Stimulated activated naive CD8-positive, alpha-beta T cell treated with anti-CD3 and anti-CD28 coated beads, Interleukin-15, Interleukin-2, amounts not matched to agents 100 U/mL and 50 U/mL, for 24 hours (primary cell): ENCODE data around the gene DLG1.
"Not testable (repeated sequence)": the region's sequence is repeated elsewhere in the genome, so short reads cannot be mapped to it uniquely, and the experiment has no call there.

Experiments used
- ATAC-seq: fragments of 150-1000 bp; cut with Tn5 transposase; one replicate; pipeline ENCODE4 v1.10.0; 2021
- DNase-seq: peaks from one replicate; pipeline ENCODE4 v3.0.0; 2021

The DLG1 gene

DNA sequence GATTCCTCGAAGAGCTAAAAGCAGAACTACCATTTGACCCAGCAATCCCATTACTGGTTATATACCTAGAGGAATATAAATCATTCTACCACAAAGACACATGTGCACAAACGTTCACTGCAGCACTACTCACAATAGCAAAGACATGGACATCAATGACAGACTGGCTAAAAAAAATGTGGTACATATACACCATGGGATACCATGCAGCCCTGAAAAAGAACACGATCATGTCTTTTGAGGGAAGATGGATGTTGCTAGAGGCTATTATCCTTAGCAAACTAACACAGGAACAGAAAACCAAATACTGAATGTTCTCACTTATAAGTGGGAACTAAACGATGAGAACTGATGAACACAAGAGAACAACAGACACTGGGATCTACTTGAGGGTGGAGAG, 86.7 kb downstream of the DLG1 start:
- not testable (repeated sequence) for ATAC-seq, DNase-seq

DNA sequence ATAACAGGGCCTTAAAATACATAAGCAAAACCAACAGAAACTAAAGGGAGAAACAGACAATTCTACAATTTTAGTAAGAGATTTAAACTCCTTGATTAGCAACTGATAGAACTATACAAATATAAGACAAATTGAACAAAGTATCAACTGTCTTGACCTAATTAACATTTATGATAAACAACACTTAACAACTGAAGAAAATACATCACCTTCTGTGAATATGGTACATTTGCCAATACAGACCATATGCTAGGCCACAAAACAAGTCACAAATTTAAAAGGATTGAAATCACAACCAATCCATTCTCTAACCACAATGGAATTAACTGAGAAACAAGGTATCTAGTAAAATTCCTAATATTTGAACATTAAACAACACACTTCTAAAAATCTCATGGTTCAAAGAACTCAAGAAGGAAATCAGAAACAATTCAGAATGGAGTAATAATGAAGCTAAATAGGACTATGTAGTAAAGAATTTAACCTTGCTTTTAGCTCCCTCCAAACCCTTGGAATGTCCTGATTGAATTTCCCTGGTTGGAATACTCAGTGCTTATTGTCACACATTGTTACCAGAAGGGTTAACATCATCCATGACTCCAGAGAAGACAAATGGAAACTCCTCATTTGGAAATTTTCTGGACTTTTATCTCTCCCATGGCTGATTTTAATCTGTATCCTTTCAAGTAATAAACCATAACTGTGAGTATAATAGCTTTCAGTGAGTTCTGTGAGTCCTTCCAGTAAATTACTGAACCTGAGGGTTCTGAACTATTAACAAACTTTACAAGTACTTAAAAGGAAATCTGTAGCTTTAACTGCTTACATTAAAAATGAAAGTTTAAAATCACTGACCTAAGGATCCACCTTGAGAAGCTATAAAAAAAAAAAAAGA, 88.8 kb downstream of the DLG1 start:
- DNase-seq: no peak
- no peak for ATAC-seq

DNA sequence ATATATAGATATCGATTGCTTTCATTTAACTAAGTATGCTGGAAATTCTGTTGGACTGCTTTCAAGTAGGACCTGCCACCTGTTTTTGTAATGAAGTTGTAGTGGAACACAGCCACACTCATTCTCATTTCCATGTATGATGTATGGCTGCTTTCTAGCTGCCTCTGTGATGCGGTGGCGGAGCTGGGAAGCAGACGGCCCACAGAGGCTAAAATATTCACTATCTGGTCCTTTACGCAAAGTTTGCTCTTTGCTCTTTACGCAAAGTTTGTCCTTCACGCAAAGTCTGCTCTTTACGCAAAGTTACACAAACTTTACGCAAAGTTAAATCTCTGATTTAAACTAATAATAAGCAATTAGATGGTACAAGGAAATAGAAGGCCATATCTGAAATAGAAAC, 91.5 kb downstream of the DLG1 start:
- DNase-seq (no peak), ATAC-seq (no peak)

DNA sequence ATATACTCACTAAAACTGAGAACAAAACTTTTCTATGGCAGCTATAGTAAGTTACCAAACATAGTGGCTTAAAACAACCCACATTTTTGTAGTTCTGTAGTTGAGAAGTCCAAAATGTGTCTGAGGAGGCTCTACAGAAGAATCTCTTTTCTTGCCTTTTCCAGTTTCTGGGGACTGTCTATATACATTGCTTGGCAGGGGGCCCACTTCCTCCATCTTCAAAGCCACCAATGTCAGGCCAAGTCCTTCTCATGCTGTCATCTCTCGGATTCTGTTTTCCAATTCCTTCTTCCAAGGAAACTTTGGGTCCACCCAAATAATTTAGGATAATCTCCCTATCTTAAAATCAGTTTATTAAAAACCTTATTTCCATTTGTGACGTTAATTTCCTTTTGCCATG, 92.7 kb downstream of the DLG1 start:
- no peak for ATAC-seq
- no peak for DNase-seq

DNA sequence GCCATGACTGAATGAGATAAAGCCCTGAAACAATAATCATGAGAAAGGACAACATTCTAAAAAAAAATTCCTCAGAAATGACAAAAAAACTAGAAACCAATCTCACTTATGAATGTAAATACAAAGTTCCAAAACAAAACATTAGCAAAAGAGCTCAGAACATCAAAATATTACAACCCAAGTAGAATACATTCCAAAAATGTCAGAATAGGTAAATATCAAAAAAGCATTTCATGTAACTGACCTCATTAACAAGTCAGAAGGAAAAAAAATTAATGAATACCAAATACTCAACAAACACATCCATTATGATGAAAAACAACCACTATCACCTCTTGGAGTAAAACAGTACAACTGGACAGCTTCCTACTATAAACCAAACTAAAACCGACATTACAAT, 93.1 kb downstream of the DLG1 start:
- ATAC-seq (no peak), DNase-seq (no peak)

DNA sequence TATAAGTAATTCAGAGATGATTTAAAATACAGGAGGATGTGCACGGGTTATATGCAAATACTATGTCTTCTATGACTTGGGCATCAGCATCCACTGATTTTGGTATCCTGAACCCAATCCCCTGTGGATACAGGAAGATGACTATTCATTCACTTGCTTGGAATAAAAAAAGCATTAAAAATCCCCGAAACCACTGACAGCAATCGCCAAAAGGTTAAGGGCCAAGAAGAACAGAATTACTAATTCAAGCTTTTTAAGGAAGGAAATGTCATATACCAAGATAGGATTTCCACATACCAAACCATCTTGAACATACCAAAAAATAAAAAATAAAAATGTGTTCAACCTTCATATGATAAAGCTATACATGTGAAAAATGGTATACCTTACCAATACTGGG, 93.7 kb downstream of the DLG1 start:
- DNase-seq (no peak), ATAC-seq (no peak)

DNA sequence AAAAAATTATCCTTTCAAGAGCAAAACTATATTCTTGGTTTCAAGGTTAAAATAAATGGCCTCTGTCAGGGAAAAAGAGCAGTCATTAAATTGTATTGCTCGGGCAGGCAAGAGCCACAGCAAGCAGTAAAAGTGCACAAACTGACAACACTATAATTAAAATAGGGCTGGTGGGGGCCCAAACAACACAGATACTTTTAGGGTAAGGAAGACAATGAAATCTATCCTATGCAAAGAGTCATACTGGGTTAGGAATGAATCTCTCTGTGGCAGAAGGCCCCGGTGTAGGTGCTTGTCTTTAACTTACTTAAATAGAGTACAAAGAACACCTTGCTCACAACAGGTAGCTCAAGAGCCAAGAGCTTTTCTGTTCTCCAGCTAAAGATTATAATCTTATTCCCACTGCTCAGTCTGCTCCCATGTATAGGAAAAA, 94.7 kb downstream of the DLG1 start:
- ATAC-seq (no peak), DNase-seq (no peak)

DNA sequence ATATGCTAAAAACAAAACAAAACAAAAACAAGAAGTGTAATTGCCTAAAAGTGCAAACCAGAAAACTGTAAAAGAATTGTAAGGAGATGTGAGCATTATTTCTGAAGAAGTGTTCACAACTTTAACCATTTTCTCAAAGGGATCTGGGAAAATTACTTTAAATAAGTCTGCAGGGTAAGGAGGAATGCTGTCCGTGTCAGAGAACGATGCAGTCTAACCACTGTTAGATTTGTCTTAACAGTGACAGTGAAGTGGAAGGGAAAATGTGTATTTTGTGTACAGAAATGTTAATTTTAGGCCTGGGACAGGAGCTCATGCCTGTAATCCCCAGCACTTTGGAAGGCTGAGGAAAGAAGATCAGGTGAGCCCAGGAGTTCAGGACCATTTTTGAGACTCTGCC, 95.7 kb downstream of the DLG1 start:
- ATAC-seq: no peak
- DNase-seq: no peak

DNA sequence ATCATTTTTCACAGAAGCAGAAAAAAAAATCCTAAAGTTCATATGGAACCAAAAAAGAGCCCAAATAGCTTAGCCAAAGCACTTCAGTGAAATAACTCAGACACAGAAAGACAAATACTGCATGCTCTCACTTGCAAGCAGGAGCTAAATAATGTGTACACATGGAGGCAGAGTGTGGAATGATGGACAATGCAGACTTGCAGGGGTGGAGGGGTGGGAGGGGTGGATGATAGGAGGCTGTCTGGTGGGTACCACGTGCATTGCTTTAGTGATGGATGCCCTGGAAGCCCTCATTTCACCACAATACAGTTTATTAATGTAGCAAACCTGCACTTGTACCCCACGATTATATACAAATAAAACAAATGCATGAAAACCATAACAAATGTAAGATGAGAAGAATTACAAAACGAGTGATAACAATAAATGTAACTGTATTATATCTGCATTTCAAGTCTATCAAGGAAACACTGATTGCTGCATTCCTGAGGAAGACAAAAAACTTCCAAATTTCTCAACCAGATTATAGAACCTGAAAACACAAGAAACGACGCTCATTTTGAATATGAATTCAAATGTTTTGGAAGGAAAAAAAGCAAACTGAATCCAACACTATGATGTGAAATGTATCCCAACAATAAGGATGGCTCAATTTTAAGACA, 96.5 kb downstream of the DLG1 start:
- DNase-seq (no peak), ATAC-seq (no peak)

DNA sequence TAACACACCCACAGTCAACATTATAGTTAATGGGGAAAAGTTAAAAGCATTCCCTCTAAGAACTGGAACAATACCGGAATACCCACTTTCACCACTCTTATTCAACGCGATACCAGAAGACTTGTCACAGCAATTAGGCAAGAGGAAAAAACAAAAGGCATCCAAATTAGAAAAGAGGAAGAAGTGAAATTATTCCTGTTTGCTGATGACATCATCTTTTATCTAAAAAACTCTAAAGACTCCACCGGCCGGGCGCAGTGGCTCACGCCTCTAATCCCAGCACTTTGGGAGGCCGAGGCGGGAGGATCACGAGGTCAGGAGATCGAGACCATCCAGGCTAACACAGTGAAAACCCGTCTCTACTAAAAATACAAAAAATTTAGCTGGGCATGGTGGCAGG, 97.6 kb downstream of the DLG1 start:
- not testable (repeated sequence) for ATAC-seq, DNase-seq

DNA sequence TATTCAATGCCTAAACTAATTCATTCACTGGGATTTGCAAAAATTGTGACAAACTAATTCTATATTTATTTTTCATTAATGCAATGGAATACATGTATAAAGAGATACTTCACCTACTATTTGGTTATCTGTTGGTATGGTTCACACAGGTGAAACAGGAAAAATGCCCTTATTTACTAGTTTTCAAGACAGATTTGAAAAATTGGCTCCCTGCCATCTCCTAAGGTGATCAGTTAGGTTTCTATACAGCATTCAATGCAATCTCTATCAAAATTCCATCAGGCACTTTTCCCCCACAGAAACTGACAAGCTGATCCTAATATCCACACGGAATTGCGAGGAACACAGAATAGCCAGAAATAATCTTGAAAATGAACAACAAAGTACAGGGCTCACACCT, 101.1 kb downstream of the DLG1 start:
- ATAC-seq (no peak), DNase-seq (no peak)

DNA sequence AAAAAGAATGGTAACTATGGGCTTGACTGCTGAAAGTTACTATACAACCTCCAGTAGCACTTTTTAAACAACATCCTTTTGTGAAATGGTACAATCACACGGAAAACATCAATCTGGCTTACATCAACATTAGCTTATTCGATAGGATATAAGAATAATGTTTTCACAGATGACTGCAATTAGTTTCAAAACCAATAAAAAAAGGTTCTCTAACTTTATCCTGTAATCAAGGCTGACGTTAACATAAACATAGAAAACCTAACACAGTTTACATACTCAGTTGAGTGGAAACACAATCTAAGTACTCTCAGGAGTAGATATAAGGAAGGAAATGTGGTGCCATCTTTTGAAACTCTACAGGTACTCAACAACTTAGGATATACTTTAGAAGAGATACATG, 102.2 kb downstream of the DLG1 start:
- no peak for ATAC-seq
- DNase-seq: no peak

DNA sequence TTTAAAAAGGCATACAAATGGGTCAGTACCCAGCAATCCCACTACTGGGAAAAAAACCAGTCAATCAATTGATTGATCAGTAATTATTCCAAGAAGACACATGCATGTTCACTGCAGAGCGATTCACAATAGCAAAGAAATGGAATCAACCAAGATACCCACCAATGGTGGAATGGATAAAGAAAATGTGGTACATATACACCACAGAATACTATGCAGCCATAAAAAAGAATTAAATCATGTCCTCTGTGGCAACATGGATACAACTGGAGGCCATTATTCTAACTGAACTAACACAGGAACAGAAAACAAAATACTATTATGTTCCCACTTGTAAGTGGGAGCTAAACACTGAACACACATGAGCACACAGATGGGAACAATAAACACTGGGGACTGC, 103.1 kb downstream of the DLG1 start:
- ATAC-seq (no peak), DNase-seq (no peak)

DNA sequence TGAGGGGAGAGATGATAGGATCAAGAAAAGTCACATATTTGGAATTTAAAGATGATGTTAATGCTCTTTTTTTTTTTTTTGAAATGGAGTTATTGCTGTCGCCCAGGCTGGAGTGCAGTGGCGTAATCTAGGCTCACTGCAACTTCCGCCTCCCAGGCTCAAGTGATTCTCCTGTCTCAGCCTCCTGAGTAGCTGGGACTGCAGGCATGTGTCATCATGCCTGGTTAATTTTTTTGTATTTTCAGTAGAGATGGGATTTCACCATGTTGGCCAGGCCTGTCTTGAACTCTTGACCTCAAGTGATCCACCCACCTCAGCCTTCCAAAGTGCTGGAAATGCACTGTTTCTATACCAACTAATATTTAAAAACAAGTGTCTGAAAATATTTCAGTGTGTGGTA, 104.7 kb downstream of the DLG1 start:
- DNase-seq, ATAC-seq: not testable (repeated sequence)

DNA sequence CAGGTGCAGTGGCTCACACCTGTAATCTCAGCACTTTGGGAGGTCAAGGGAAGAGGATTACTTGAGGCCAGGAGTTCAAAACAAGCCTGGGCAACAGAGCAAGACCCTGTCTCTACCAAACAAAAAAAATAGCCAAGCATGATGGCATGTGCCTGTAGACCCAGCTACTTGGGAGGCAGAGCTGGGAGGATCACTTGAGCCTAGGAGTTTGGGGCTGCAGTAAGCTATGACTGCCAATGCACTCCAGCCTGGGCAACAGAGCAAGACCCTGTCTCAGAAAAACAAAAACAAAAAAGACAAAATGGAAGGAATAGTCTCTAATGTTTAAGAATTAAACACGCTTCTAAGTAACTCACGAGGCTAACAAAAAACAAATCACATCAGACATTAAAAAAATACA, 106.5 kb downstream of the DLG1 start:
- ATAC-seq: no peak
- no peak for DNase-seq

DNA sequence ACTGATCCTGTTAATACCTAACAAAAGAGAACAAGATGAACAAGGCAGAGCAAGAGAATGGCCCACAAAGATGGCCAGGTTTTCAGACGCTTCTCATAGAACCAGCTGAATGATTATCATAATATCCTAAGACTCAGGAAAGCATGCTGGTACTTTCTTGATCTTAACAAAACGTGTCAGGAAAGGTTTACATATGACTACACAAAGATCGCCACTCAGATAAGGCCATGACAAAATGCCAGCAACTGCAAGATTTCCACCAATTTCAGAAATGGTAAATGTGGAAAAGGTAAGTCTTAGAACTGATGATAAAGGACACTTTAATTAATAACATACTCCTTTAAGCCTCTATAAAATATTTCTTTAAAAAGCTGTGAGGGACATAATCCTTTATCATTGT, 108.8 kb downstream of the DLG1 start:
- peak; percentile 40 for ATAC-seq
- no peak for DNase-seq

DNA sequence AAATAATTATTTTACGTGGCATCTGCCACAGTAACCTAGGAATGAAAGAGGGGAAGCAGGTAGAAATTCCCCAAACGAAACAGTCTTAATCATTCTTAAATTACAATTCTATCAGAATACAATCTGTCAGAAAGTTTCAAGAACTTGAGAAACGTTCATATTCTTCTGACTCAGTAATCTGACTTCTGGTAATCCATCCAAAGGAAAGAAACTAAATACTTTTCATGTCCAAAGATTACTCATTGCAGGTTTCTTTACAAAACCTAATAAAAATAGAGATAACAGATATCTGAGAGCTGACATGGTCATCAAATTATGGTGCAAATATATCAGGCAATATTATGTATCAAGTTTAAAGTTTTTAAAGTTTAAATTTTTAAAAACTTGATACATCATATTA, 109.4 kb downstream of the DLG1 start:
- ATAC-seq: no peak
- no peak for DNase-seq

DNA sequence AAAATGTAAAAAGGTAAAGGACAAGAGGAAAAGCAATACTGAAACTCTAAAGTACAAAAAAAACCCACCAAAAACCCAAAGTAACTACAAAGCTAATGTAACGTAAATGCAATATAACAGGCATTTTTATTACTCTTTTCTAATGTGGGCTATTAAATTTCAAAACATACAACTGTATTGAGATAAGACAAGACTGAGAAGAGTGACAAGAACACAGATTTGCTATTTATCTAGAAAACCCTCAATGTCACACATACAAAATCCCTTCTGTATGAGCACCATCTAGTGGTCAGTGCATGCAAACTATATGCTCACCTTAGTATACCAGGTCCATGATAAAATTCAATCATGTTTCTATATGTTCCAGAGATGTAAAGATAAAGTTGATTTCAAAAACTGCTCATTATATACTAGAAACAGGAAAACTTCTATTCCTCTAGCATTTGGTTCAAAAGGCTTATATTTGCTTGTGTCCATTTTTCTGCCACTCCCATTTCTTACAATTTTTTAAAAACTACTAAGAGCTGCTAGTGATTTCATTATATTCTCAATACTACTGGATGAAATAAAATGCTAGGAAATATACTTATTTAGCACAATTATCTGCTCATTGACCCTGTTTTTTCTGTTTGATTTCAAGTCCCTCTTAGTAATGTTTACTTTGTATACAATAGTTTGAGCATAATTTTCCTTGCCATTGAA, 111.4 kb downstream of the DLG1 start:
- ATAC-seq (peak; percentile 57), DNase-seq (no peak)

DNA sequence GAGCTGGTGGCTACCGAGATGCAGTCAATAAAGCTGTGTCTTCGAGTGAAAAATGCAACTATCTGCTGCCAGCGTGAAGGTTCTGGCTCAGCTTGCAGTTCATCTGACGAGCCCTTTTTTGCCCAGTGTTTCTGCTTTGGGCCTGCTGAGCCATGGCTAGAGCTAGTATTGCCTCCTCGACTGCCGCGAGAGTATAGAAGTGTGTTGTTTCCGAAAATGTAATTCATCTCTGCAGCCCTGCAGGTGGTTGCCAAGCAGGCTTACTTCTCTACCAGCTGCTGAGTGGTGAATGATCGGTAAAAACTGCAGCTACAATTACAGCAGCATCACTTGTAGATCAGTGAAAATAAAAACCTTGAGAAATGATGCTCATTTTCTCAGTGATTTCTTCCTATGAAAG, 114.8 kb downstream of the DLG1 start:
- ATAC-seq: no peak

DNA sequence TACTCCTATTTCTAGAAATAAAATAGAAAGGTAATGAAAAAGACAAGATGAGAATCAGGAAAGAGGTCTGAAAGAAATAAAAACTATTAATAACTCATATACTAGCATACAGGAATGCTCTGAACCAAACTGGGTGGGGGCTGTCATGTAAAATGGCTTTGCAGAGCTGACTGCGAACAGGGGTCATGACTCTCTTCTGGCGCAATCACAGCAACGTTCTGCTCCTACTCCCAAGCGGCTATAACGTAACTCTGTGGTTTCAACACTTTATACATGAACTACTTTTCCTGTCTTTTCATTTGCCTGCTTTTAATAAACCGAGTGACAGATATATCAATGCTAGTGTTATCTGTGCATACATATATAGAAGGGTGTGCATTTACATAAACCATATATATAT, 116.7 kb downstream of the DLG1 start:
- ATAC-seq (no peak), DNase-seq (no peak)

More for the DNA sequence above, 114.8 kb downstream of the DLG1 start:
- DNase-seq: no peak

DNA sequence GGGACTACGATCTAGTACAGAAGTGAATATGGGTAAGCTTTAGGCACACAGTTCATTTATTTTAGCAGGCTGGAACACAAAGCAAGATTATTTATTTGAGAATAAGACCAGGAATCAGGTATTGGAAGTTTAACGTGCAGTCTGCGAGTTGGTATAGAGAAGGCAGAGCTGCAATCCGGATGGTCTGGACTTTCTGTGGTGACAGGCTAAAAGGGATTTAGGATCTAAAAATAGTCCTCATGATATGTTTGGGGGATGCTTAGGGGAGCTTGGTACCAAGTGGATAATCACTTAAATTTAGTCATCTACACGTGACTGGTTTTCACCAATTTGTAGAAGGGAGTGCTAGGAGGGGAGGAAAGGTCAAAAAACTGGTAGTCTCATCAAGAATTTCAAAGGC, 119.4 kb downstream of the DLG1 start:
- ATAC-seq: no peak
- no peak for DNase-seq

DNA sequence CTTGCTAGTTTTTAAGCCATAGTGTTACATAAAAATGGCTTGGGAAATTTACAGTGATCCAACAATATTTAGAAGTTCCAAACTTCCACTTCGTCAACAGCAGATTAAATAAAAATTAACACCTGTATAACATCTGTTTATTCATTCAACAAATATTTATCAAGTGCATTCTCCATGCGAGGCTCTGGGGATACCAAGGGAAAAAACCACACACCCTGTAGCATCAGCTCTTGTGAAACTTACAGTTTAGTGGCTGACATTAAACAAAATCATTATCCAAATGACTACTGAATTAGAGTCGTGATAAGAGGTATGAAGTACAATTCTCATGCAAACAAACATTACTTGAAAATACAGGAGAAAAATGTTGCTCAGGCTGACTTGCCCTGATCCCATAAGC, 122.9 kb downstream of the DLG1 start:
- DNase-seq: no peak
- ATAC-seq: no peak

DNA sequence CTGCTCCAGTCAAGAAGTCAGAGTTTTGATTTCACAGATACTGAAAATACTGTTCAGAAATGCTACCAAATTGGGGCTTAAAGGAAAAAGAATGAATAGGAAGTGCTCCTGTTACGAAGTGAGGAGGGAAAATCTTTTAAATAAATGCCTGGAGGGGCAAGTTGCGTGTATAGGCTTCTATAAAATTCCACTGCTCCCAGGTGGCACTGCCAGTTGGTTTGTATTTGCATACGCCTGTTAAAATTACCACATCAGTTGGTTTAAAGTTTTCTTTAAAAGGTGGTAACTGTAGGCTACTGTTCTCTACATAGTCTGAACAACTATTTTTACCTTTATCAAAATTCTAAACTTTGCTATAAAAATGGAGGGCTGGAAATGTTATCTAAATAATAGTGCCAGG, 123.5 kb downstream of the DLG1 start:
- DNase-seq (no peak), ATAC-seq (no peak)
